C4-2B (cell line): ENCODE results near the gene ACTR6.

Experiments
- CTCF ChIP-seq: fragments of 450-650 bp; conservative IDR thresholded peaks from 2 replicates; pipeline ENCODE4 v1.5.1; 2017; ENCODE audit warnings: mild to moderate bottlenecking
- ZFX ChIP-seq: fragments of 450-650 bp; IDR thresholded peaks from 2 replicates; pipeline ENCODE4 v1.6.1; 2017

- TF ChIP-seq CTCF (no peak), ZFX (no peak)
These were observed 43.2 kb upstream of the ACTR6 start for GRCh38 chr12:100157427-100157821.
